MM.1S (cell line): ENCODE results near the gene SVEP1.

Source experiments
- DNase-seq: peaks from one replicate; pipeline ENCODE4 v3.0.0-alpha.2; 2015
- H2AFZ ChIP-seq: fragments of 300-600 bp; sonication (generic); 2 replicates; pipeline ENCODE4 v1.6.0; 2016; ENCODE audit warnings: antibody characterized with exemption, low read length
- H3F3A ChIP-seq: fragments of 300-600 bp; sonication (generic); 2 replicates; pipeline ENCODE4 v1.6.1; 2016; ENCODE audit warnings: mild to moderate bottlenecking, antibody characterized with exemption, low read length, moderate library complexity, mixed read lengths; ENCODE audit not compliant: insufficient read depth
- H3K27ac ChIP-seq: fragments of 300-600 bp; sonication (generic); 2 replicates; pipeline ENCODE4 v1.5.1; 2016; ENCODE audit warnings: mild to moderate bottlenecking, low read length
- H3K27me3 ChIP-seq: fragments of 300-600 bp; sonication (generic); replicated peaks from 2 replicates; pipeline ENCODE4 v1.6.0; 2016; ENCODE audit warnings: low read length; ENCODE audit not compliant: insufficient read depth
- H3K36me3 ChIP-seq: fragments of 300-600 bp; sonication (generic); replicated peaks from 2 replicates; pipeline ENCODE4 v1.6.1; 2016; ENCODE audit warnings: mild to moderate bottlenecking, low read length, mixed read lengths; ENCODE audit not compliant: insufficient read depth
- H3K4me1 ChIP-seq: fragments of 300-600 bp; sonication (generic); 2 replicates; pipeline ENCODE4 v1.6.1; 2016; ENCODE audit warnings: low read length, mixed read lengths
- H3K4me2 ChIP-seq: fragments of 300-600 bp; sonication (generic); 2 replicates; pipeline ENCODE4 v1.6.0; 2016; ENCODE audit warnings: low read depth, low read length
- H3K4me3 ChIP-seq: fragments of 300-600 bp; sonication (generic); 2 replicates; pipeline ENCODE4 v1.5.1; 2016; ENCODE audit warnings: low read length, mixed read lengths
- H3K79me2 ChIP-seq: fragments of 300-600 bp; sonication (generic); 2 replicates; pipeline ENCODE4 v1.6.1; 2016; ENCODE audit warnings: mixed run types, low read length, mixed read lengths
- H3K9ac ChIP-seq: fragments of 300-600 bp; sonication (generic); 2 replicates; pipeline ENCODE4 v1.6.1; 2016; ENCODE audit warnings: low read length, mixed read lengths
- H3K9me2 ChIP-seq: fragments of 300-600 bp; sonication (generic); replicated peaks from 2 replicates; pipeline ENCODE4 v1.6.1; 2016; ENCODE audit warnings: mild to moderate bottlenecking, low read length, mixed read lengths; ENCODE audit not compliant: insufficient read depth
- H3K9me3 ChIP-seq: fragments of 300-600 bp; sonication (generic); replicated peaks from 2 replicates; pipeline ENCODE4 v1.6.1; 2016; ENCODE audit warnings: mild to moderate bottlenecking, low read length, mixed read lengths; ENCODE audit not compliant: insufficient read depth
- H4K20me1 ChIP-seq: fragments of 300-600 bp; sonication (generic); 2 replicates; pipeline ENCODE4 v1.6.1; 2016; ENCODE audit warnings: mild to moderate bottlenecking, low read length, moderate library complexity, mixed read lengths; ENCODE audit not compliant: insufficient read depth
- CTCF ChIP-seq: fragments of 300-600 bp; sonication (generic); IDR thresholded peaks from 2 replicates; pipeline ENCODE4 v1.5.1; 2016; ENCODE audit warnings: antibody characterized with exemption, low read length, mixed read lengths
- EZH2 ChIP-seq: fragments of 300-600 bp; sonication (generic); optimal IDR thresholded peaks from 2 replicates; pipeline ENCODE3; 2017; ENCODE audit warnings: low read depth, mild to moderate bottlenecking, antibody characterized with exemption, low read length, mixed read lengths
- EZH2phosphoT487 ChIP-seq: fragments of 300-600 bp; sonication (generic); IDR thresholded peaks from 2 replicates; pipeline ENCODE4 v1.6.1; 2018; ENCODE audit warnings: antibody characterized with exemption, low read length

SVEP1 gene

GRCh38 chr9:110337727-110338126 is 241.8 kb downstream of the SVEP1 start, which contains the start of gene TXNDC8:
Gene TXNDC8, minus strand, starts transcription at chr9:110337863.
- no peak within 1 kb of the TSS for H3K9ac ChIP-seq
- H3K4me1 ChIP-seq = peaks cover 9% of the 10 kb centered on the region
- H2AFZ ChIP-seq = no peak within 1 kb of the TSS
- H3K4me3 ChIP-seq = no peak within 1 kb of the TSS
- no peaks in the 10 kb centered on the region for H3K9me3 ChIP-seq
- H3K4me2 ChIP-seq = no peak within 1 kb of the TSS
- no peak for DNase-seq
- no peak for TF ChIP-seq CTCF
- TF ChIP-seq EZH2 = no peak
- TF ChIP-seq EZH2phosphoT487 = no peak
- peaks cover 5% of the 10 kb centered on the region; the same call in 1 of the 2 replicates for H3F3A ChIP-seq
- no peak within 1 kb of the TSS for H3K27ac ChIP-seq
- no peaks in the 10 kb centered on the region for H3K79me2 ChIP-seq
- H3K9me2 ChIP-seq = no peaks in the 10 kb centered on the region
- H3K36me3 ChIP-seq = no peaks in the 10 kb centered on the region
- no peaks in the 10 kb centered on the region for H4K20me1 ChIP-seq
- no peaks in the 10 kb centered on the region for H3K27me3 ChIP-seq

GRCh38 chr9:110336363-110336762 is 243.2 kb downstream of the SVEP1 start:
- Histone ChIP-seq H3K9me2 (no peaks in the 10 kb centered on the region), H2AFZ (no peak overlapping the region), H3K9ac (no peak overlapping the region), H3K4me1 (peaks cover 15% of the 10 kb centered on the region), H3K27me3 (no peaks in the 10 kb centered on the region), H3K4me2 (no peak overlapping the region), H3K9me3 (no peaks in the 10 kb centered on the region), H4K20me1 (no peaks in the 10 kb centered on the region), H3F3A (peaks cover 5% of the 10 kb centered on the region; the same call in 1 of the 2 replicates), H3K27ac (no peak overlapping the region), H3K4me3 (no peak overlapping the region), H3K79me2 (no peaks in the 10 kb centered on the region), H3K36me3 (no peaks in the 10 kb centered on the region)
- DNase-seq = no peak
- no peak for TF ChIP-seq CTCF
- no peak for TF ChIP-seq EZH2
- TF ChIP-seq EZH2phosphoT487 = no peak

DNA sequence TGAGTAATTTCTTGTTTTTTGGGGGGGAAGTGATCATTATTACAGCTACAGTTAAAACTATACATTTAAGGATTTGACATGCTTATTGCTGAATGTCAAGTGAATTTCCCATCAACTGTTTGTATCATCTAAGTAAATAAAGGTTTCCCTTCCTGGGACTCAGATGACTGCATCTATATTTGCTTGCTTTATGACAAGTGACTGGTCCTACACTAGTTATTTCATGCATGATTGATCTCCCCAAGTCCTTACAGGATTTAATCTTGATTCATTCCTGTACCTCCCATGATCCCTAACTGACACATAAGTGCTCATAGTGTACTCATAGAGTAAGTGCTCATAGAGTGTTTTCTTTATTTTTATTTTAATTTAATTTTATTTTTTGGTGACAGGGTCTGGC is 244.7 kb downstream of the SVEP1 start:
- no peak overlapping the region for H3K27ac ChIP-seq
- peak overlapping the region; percentile 22 for H2AFZ ChIP-seq
- DNase-seq = no peak
- no peaks in the 10 kb centered on the region for H3K36me3 ChIP-seq
- no peaks in the 10 kb centered on the region for H3K79me2 ChIP-seq
- peaks cover 15% of the 10 kb centered on the region for H3K4me1 ChIP-seq
- peaks cover 5% of the 10 kb centered on the region; the same call in 1 of the 2 replicates for H3F3A ChIP-seq
- H3K4me3 ChIP-seq = no peak overlapping the region
- no peak overlapping the region for H3K4me2 ChIP-seq
- H4K20me1 ChIP-seq = no peaks in the 10 kb centered on the region
- H3K9me2 ChIP-seq = no peaks in the 10 kb centered on the region
- no peaks in the 10 kb centered on the region for H3K27me3 ChIP-seq
- TF ChIP-seq EZH2phosphoT487 (no peak), EZH2 (no peak), CTCF (no peak)
- H3K9me3 ChIP-seq = no peaks in the 10 kb centered on the region
- H3K9ac ChIP-seq = no peak overlapping the region
